ENCODE data around the gene FAM237B.

DNA sequence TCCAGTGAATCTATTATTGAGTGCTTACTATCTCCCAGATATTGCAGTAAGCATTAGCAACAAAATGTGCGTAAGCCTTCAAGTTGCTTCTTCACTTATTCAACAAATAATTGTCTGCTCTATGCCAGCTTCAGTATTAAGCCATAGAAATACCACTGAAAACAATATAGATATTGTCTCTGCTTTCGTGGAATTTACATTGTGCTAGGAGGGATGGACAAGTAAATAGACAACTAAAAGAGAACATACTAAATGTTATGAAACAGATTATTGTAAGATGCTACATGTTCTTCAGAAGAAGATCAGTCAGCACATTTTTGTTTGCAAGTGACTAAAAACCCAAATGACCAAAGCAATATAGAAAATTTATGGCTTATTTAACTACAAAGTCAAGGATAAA, 48.9 kb downstream of the FAM237B start:
- TF ChIP-seq, protein P1, sequence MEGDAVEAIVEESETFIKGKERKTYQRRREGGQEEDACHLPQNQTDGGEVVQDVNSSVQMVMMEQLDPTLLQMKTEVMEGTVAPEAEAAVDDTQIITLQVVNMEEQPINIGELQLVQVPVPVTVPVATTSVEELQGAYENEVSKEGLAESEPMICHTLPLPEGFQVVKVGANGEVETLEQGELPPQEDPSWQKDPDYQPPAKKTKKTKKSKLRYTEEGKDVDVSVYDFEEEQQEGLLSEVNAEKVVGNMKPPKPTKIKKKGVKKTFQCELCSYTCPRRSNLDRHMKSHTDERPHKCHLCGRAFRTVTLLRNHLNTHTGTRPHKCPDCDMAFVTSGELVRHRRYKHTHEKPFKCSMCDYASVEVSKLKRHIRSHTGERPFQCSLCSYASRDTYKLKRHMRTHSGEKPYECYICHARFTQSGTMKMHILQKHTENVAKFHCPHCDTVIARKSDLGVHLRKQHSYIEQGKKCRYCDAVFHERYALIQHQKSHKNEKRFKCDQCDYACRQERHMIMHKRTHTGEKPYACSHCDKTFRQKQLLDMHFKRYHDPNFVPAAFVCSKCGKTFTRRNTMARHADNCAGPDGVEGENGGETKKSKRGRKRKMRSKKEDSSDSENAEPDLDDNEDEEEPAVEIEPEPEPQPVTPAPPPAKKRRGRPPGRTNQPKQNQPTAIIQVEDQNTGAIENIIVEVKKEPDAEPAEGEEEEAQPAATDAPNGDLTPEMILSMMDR (CRISPR knock-in tag; IDR thresholded peaks at IDR 0.05): no peak
- TF ChIP-seq SRSF1 (optimal IDR thresholded peaks at IDR 0.05; ENCODE audit: low read depth, low read length): no peak
- TF ChIP-seq, protein P2, sequence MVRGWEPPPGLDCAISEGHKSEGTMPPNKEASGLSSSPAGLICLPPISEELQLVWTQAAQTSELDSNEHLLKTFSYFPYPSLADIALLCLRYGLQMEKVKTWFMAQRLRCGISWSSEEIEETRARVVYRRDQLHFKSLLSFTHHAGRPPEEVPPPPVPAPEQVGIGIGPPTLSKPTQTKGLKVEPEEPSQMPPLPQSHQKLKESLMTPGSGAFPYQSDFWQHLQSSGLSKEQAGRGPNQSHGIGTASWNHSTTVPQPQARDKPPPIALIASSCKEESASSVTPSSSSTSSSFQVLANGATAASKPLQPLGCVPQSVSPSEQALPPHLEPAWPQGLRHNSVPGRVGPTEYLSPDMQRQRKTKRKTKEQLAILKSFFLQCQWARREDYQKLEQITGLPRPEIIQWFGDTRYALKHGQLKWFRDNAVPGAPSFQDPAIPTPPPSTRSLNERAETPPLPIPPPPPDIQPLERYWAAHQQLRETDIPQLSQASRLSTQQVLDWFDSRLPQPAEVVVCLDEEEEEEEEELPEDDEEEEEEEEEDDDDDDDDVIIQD (CRISPR knock-in tag; IDR thresholded peaks at IDR 0.05; ENCODE audit: low read depth): no peak
